ENCODE results near the gene PTPN7. TPM values are rescaled to one million over a fixed set of nuclear protein-coding genes. Genes with fewer than 3 reads are reported as not detected.

The PTPN7 gene
- polyA plus RNA-seq, 1 of the 3 experiments (the other 2 are of a cell fraction), result not detected

GRCh38 chr1:202194328-202194648, 33.9 kb upstream of the PTPN7 start:
- Histone ChIP-seq H3K9me2 (no peaks in the 10 kb centered on the region), H3K27ac (ENCODE audit: low read depth in 2 of 2, low read length in 1 of 2) (no peak overlapping the region), H3K4me1 (ENCODE audit: control insufficient read depth in 1 of 2, insufficient read depth in 2 of 2, low read depth in 1 of 2, low read length in 1 of 2) (peaks cover 0 to 10% of the 10 kb centered on the region in 2 experiments; a peak in 1 of 4 replicates), H3K79me2 (ENCODE audit: insufficient read depth) (no peaks in the 10 kb centered on the region), H2AFZ (ENCODE audit: low read depth) (no peak overlapping the region), H3F3A (replicated peaks; ENCODE audit: insufficient read depth) (no peaks in the 10 kb centered on the region), H3K27me3 (ENCODE audit: insufficient read depth) (peaks cover 28% of the 10 kb centered on the region), H4K20me1 (ENCODE audit: insufficient read depth) (no peaks in the 10 kb centered on the region), H3K9ac (no peak overlapping the region), H3K4me3 (ENCODE audit: low read depth in 2 of 2, low read length in 1 of 2) (no peak overlapping the region), H3K9me3 (no peaks in the 10 kb centered on the region), H3K4me2 (no peak overlapping the region), H3K36me3 (replicated peaks in 1 of 2; ENCODE audit: control insufficient read depth in 1 of 2, insufficient read depth in 2 of 2, low read length in 1 of 2) (no peaks in the 10 kb centered on the region)
- ChIA-PET CTCF (interaction anchor here (0.9 to 6.1 kb wide), 16 partner anchors 9 to 526 kb away, joined by 3 to 161 read pairs (median 10); no protein-coding TSS in a partner anchor), POLR2A (no interaction called here)
- 52% methylated on average over 10 of the region's 11 CpGs for WGBS (ENCODE audit: low lambda C conversion rate)
- TF ChIP-seq FOXM1 (IDR thresholded peaks at IDR 0.05; ENCODE audit: low read depth) (no peak), USF2 (IDR thresholded peaks at IDR 0.05; ENCODE audit: borderline replicate concordance, low read depth, low read length) (no peak), MAX (IDR thresholded peaks at IDR 0.05; ENCODE audit: low read depth) (no peak), NFIC (IDR thresholded peaks at IDR 0.05; ENCODE audit: borderline replicate concordance) (no peak), SIN3A (IDR thresholded peaks at IDR 0.05; ENCODE audit: borderline replicate concordance, low read depth, low read length) (no peak), SMC3 (IDR thresholded peaks at IDR 0.05; ENCODE audit: low read depth, low read length) (no peak), PBX3 (IDR thresholded peaks at IDR 0.05) (no peak), CTCF (IDR thresholded peaks at IDR 0.05) (no peak), RAD21 (IDR thresholded peaks at IDR 0.05; ENCODE audit: low read length) (no peak), EP300 (IDR thresholded peaks at IDR 0.05; ENCODE audit: borderline replicate concordance in 1 of 2, low read depth in 1 of 2, low read length in 1 of 2) (no peak), GATA2 (CRISPR knock-in tag; IDR thresholded peaks at IDR 0.05) (no peak), NRF1 (IDR thresholded peaks at IDR 0.05; ENCODE audit: low read depth, low read length) (no peak), YY1 (IDR thresholded peaks at IDR 0.05; ENCODE audit: low read depth) (no peak), JUND (IDR thresholded peaks at IDR 0.05) (no peak), CHD2 (IDR thresholded peaks at IDR 0.05; ENCODE audit: low read length, partially characterized antibody) (no peak)
- TF ChIP-seq, protein P1, sequence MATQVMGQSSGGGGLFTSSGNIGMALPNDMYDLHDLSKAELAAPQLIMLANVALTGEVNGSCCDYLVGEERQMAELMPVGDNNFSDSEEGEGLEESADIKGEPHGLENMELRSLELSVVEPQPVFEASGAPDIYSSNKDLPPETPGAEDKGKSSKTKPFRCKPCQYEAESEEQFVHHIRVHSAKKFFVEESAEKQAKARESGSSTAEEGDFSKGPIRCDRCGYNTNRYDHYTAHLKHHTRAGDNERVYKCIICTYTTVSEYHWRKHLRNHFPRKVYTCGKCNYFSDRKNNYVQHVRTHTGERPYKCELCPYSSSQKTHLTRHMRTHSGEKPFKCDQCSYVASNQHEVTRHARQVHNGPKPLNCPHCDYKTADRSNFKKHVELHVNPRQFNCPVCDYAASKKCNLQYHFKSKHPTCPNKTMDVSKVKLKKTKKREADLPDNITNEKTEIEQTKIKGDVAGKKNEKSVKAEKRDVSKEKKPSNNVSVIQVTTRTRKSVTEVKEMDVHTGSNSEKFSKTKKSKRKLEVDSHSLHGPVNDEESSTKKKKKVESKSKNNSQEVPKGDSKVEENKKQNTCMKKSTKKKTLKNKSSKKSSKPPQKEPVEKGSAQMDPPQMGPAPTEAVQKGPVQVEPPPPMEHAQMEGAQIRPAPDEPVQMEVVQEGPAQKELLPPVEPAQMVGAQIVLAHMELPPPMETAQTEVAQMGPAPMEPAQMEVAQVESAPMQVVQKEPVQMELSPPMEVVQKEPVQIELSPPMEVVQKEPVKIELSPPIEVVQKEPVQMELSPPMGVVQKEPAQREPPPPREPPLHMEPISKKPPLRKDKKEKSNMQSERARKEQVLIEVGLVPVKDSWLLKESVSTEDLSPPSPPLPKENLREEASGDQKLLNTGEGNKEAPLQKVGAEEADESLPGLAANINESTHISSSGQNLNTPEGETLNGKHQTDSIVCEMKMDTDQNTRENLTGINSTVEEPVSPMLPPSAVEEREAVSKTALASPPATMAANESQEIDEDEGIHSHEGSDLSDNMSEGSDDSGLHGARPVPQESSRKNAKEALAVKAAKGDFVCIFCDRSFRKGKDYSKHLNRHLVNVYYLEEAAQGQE (IDR thresholded peaks at IDR 0.05; ENCODE audit: low read depth, low read length), result no peak
- TF ChIP-seq, protein P2, sequence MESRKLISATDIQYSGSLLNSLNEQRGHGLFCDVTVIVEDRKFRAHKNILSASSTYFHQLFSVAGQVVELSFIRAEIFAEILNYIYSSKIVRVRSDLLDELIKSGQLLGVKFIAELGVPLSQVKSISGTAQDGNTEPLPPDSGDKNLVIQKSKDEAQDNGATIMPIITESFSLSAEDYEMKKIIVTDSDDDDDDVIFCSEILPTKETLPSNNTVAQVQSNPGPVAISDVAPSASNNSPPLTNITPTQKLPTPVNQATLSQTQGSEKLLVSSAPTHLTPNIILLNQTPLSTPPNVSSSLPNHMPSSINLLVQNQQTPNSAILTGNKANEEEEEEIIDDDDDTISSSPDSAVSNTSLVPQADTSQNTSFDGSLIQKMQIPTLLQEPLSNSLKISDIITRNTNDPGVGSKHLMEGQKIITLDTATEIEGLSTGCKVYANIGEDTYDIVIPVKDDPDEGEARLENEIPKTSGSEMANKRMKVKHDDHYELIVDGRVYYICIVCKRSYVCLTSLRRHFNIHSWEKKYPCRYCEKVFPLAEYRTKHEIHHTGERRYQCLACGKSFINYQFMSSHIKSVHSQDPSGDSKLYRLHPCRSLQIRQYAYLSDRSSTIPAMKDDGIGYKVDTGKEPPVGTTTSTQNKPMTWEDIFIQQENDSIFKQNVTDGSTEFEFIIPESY (IDR thresholded peaks at IDR 0.05; ENCODE audit: borderline replicate concordance, low read depth), result no peak
- TF ChIP-seq, protein P3, sequence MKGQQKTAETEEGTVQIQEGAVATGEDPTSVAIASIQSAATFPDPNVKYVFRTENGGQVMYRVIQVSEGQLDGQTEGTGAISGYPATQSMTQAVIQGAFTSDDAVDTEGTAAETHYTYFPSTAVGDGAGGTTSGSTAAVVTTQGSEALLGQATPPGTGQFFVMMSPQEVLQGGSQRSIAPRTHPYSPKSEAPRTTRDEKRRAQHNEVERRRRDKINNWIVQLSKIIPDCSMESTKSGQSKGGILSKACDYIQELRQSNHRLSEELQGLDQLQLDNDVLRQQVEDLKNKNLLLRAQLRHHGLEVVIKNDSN (IDR thresholded peaks at IDR 0.05; ENCODE audit: borderline replicate concordance, low read depth), result no peak
- DNase-seq, result no peak
